Bronchial epithelial cell (primary cell): Measurements from ENCODE around the gene KDM1B. TPM values are rescaled to one million over a fixed set of nuclear protein-coding genes. Genes with fewer than 3 reads are reported as not detected.
"Not testable (repeated sequence)": the region's sequence is repeated elsewhere in the genome, so short reads cannot be mapped to it uniquely, and the experiment has no call there.

ENCODE experiments used
- DNase-seq: peaks from one replicate; pipeline ENCODE4 v3.0.0-alpha.2; 2010; ENCODE audit warnings: low read depth
- FAIRE-seq: peaks from 2 replicates; lab custom pipeline; 2011; peaks lifted over from hg19 to GRCh38; lab: Jason Lieb, UNC
- H3K27me3 ChIP-seq: 2 replicates; pipeline ENCODE4 v1.5.1; 2011; ENCODE audit warnings: low read length; ENCODE audit not compliant: control insufficient read depth, insufficient read depth
- H3K36me3 ChIP-seq: 2 replicates; pipeline ENCODE4 v1.5.1; 2011; ENCODE audit warnings: low read length; ENCODE audit not compliant: control insufficient read depth, insufficient read depth
- H3K4me3 ChIP-seq: 2 replicates; pipeline ENCODE4 v1.5.1; 2011; ENCODE audit warnings: mild to moderate bottlenecking, low read depth, low read length, control low read depth
- CTCF ChIP-seq: IDR thresholded peaks from 2 replicates; pipeline ENCODE4 v1.5.1; 2011; ENCODE audit warnings: mild to moderate bottlenecking, moderate library complexity, low read length, control low read depth, inconsistent platforms; ENCODE audit not compliant: insufficient read depth, severe bottlenecking
- total RNA-seq: library from RNA; depleted of rRNA; stranded (reverse); fragments of >200 nt; gene quantifications from 2 replicates; pipeline ENCODE4 v1.2.1, GENCODE V29; 2014

The KDM1B gene
- total RNA-seq, 1 donor from 2014 or later, result 21.1 TPM

GRCh38 chr6:18203786-18204185 lies 48.6 kb downstream of the KDM1B start:
- DNase-seq (no peak), FAIRE-seq (no peak)
- no peaks in the 10 kb centered on the region for H3K27me3 ChIP-seq
- H3K4me3 ChIP-seq, result no peak overlapping the region
- no peak for TF ChIP-seq CTCF
- peaks cover 8% of the 10 kb centered on the region for H3K36me3 ChIP-seq

GRCh38 chr6:18204691-18205090 lies 49.5 kb downstream of the KDM1B start:
- Histone ChIP-seq H3K27me3 (no peaks in the 10 kb centered on the region), H3K4me3 (no peak overlapping the region), H3K36me3 (peaks cover 8% of the 10 kb centered on the region)
- no peak for DNase-seq
- no peak for FAIRE-seq
- TF ChIP-seq CTCF, result no peak

- DNase-seq (no peak), FAIRE-seq (no peak)
- TF ChIP-seq CTCF, result no peak
- Histone ChIP-seq H3K36me3 (peaks cover 6% of the 10 kb centered on the region), H3K27me3 (no peaks in the 10 kb centered on the region), H3K4me3 (no peak overlapping the region)
These were observed 51.4 kb downstream of the KDM1B start for GRCh38 chr6:18206591-18206990.

GRCh38 chr6:18207438-18207837 lies 52.2 kb downstream of the KDM1B start:
- Histone ChIP-seq H3K36me3 (peaks cover 5% of the 10 kb centered on the region), H3K4me3 (no peak overlapping the region), H3K27me3 (no peaks in the 10 kb centered on the region)
- FAIRE-seq (no peak), DNase-seq (no peak)
- no peak for TF ChIP-seq CTCF

- TF ChIP-seq CTCF, result no peak
- Histone ChIP-seq H3K27me3 (no peaks in the 10 kb centered on the region), H3K36me3 (peaks cover 5% of the 10 kb centered on the region), H3K4me3 (no peak overlapping the region)
- FAIRE-seq (no peak), DNase-seq (no peak)
These were observed 52.7 kb downstream of the KDM1B start for GRCh38 chr6:18207949-18208348.

GRCh38 chr6:18208778-18209177 lies 53.6 kb downstream of the KDM1B start:
- H3K36me3 ChIP-seq, FAIRE-seq, H3K27me3 ChIP-seq, DNase-seq, H3K4me3 ChIP-seq: not testable (repeated sequence)
